GM23248 (cell line): ENCODE results near the gene ACTN1. TPM values are rescaled to one million over a fixed set of nuclear protein-coding genes. Genes with fewer than 3 reads are reported as not detected.
A peak's percentile ranks its signal among the peaks of the same experiment; 100 is the strongest.

Experiments used
- DNase-seq: peaks from one replicate; pipeline ENCODE4 v3.0.0-alpha.2; 2015
- H2AFZ ChIP-seq: fragments of 200-600 bp; sonication (generic); 2 replicates; pipeline ENCODE4 v1.6.1; 2016; ENCODE audit warnings: antibody characterized with exemption
- H3F3A ChIP-seq: fragments of 200-600 bp; sonication (generic); 2 replicates; pipeline ENCODE4 v1.6.1; 2016; ENCODE audit warnings: mild to moderate bottlenecking, antibody characterized with exemption, mixed run types; ENCODE audit not compliant: insufficient read depth
- H3K27ac ChIP-seq: fragments of 200-600 bp; sonication (generic); 2 replicates; pipeline ENCODE4 v1.5.1; 2016; ENCODE audit warnings: mild to moderate bottlenecking
- H3K27me3 ChIP-seq: fragments of 200-600 bp; sonication (generic); replicated peaks from 2 replicates; pipeline ENCODE4 v1.6.1; 2016; ENCODE audit warnings: mild to moderate bottlenecking; ENCODE audit not compliant: insufficient read depth
- H3K36me3 ChIP-seq: fragments of 200-600 bp; sonication (generic); 2 replicates; pipeline ENCODE4 v1.6.1; 2016; ENCODE audit warnings: low read depth, mild to moderate bottlenecking
- H3K4me1 ChIP-seq: fragments of 200-600 bp; sonication (generic); 2 replicates; pipeline ENCODE4 v1.6.1; 2016; ENCODE audit warnings: mild to moderate bottlenecking; ENCODE audit not compliant: insufficient read depth
- H3K4me2 ChIP-seq: fragments of 200-600 bp; sonication (generic); one replicate; pipeline ENCODE4 v1.6.1; 2016; ENCODE audit warnings: mild to moderate bottlenecking; ENCODE audit not compliant: unreplicated experiment
- H3K4me3 ChIP-seq: fragments of 200-600 bp; sonication (generic); 2 replicates; pipeline ENCODE4 v1.5.1; 2016; ENCODE audit warnings: mild to moderate bottlenecking
- H3K79me2 ChIP-seq: fragments of 200-600 bp; sonication (generic); 2 replicates; pipeline ENCODE4 v1.6.1; 2016; ENCODE audit warnings: mild to moderate bottlenecking; ENCODE audit not compliant: insufficient read depth
- H3K9ac ChIP-seq: fragments of 200-600 bp; sonication (generic); 2 replicates; pipeline ENCODE4 v1.6.1; 2016; ENCODE audit warnings: mild to moderate bottlenecking
- H3K9me2 ChIP-seq: fragments of 200-600 bp; sonication (generic); 2 replicates; pipeline ENCODE4 v1.6.1; 2016; ENCODE audit warnings: mixed run types, mild to moderate bottlenecking, moderate library complexity; ENCODE audit not compliant: insufficient read depth
- H3K9me3 ChIP-seq: fragments of 200-600 bp; sonication (generic); one replicate; pipeline ENCODE4 v1.6.1; 2017; ENCODE audit warnings: low read depth
- H4K20me1 ChIP-seq: fragments of 200-600 bp; sonication (generic); 2 replicates; pipeline ENCODE4 v1.6.0; 2016; ENCODE audit not compliant: insufficient read depth
- EZH2 ChIP-seq: fragments of 200-600 bp; sonication (generic); IDR thresholded peaks from 2 replicates; pipeline ENCODE4 v1.6.1; 2018; ENCODE audit warnings: antibody characterized with exemption, mild to moderate bottlenecking; ENCODE audit not compliant: insufficient read depth, poor library complexity, severe bottlenecking
- EZH2phosphoT487 ChIP-seq: fragments of 200-600 bp; sonication (generic); IDR thresholded peaks from 2 replicates; pipeline ENCODE4 v1.6.1; 2018; ENCODE audit warnings: antibody characterized with exemption, moderate library complexity, mild to moderate bottlenecking, low read depth; ENCODE audit not compliant: insufficient read depth
- WGBS, 2 experiments: methylation state at CpG; one replicate each; pipeline ENCODE4 v1.1.6; 2015 to 2017; ENCODE audit warnings: low lambda C conversion rate in 2 of 2, low coverage in 1 of 2; ENCODE audit errors: missing lambda C conversion rate in 2 of 2; 5-methylcytosine and 5-hydroxymethylcytosine counted together
- in situ Hi-C: fragments of 300-500 bp; cut with MboI; formaldehyde crosslinking; loops from 2 replicates; pipeline ENCODE4 v1.15.0; 2020
- polyA plus RNA-seq: library from polyadenylated mRNA; unstranded; fragments of >200 nt; fragmentation: Nextera tagmentation; extraction: Ambion mirVana; gene quantifications from 2 replicates; pipeline ENCODE4 v1.2.1, GENCODE V29; 2016
- small RNA-seq: library from RNA; depleted of rRNA; stranded (forward); fragments of <200 nt; gene quantifications from one replicate; pipeline ENCODE3, GENCODE V24; 2014; ENCODE audit warnings: low read depth, low replicate concordance
- total RNA-seq: library from RNA; depleted of rRNA; stranded (reverse); fragments of >200 nt; shearing (Covaris generic); gene quantifications from 2 replicates; pipeline ENCODE4 v1.2.3, GENCODE V29; 2014; rRNA removed

ACTN1 gene
- total and polyA plus RNA-seq, 2 experiments from 2014 or later: 403 to 597 TPM

GRCh38 chr14:68824517-68825347 is 154.4 kb downstream of the ACTN1 start:
- in situ Hi-C loops: loop anchor here (10.0 kb wide), 2 partner anchors 580 to 880 kb away; no protein-coding TSS in a partner anchor
- Histone ChIP-seq H3K36me3 (no peaks in the 10 kb centered on the region), H2AFZ (peak overlapping the region; percentile 65), H4K20me1 (no peaks in the 10 kb centered on the region), H3K27ac (no peak overlapping the region), H3K9me2 (no peaks in the 10 kb centered on the region), H3K27me3 (no peaks in the 10 kb centered on the region), H3K4me2 (peak overlapping the region; percentile 4), H3K9me3 (no peaks in the 10 kb centered on the region), H3F3A (peaks cover 5% of the 10 kb centered on the region; the same call in 1 of the 2 replicates), H3K4me1 (no peaks in the 10 kb centered on the region), H3K9ac (no peak overlapping the region), H3K4me3 (no peak overlapping the region), H3K79me2 (no peaks in the 10 kb centered on the region)
- no peak for TF ChIP-seq EZH2phosphoT487
- WGBS, 2 experiments: 12% methylated on average over 11 of the region's 11 CpGs
- DNase-seq: peak; percentile 83

- DNase-seq: no peak
- Histone ChIP-seq H2AFZ (peak overlapping the region; percentile 65), H3K4me3 (no peak overlapping the region), H3K27me3 (no peaks in the 10 kb centered on the region), H4K20me1 (no peaks in the 10 kb centered on the region), H3K9me2 (no peaks in the 10 kb centered on the region), H3K4me1 (no peaks in the 10 kb centered on the region), H3F3A (peaks cover 5% of the 10 kb centered on the region; the same call in 1 of the 2 replicates), H3K9ac (no peak overlapping the region), H3K27ac (no peak overlapping the region), H3K36me3 (no peaks in the 10 kb centered on the region), H3K9me3 (no peaks in the 10 kb centered on the region), H3K4me2 (no peak overlapping the region), H3K79me2 (no peaks in the 10 kb centered on the region)
- WGBS, 2 experiments: 89 to 92% methylated on average over 1 of the region's 1 CpG
- in situ Hi-C loops: loop anchor here (10.0 kb wide), 2 partner anchors 579 to 879 kb away; no protein-coding TSS in a partner anchor
- TF ChIP-seq EZH2 (no peak), EZH2phosphoT487 (no peak)
Observed at GRCh38 chr14:68824207-68824516, 154.9 kb downstream of the ACTN1 start.

Small RNA genes lying within 50 kb of the gene (small RNA-seq; reads per million reads assigned to genes)
- gene BANF1P1: not detected
- not detected for gene HMGN1P3
- not detected for gene RPS29P1

Other genes starting within 250 kb of the ACTN1 start
- gene ZFP36L1, start 186.2 kb downstream of the ACTN1 start, total RNA-seq: 88.0 and 92.9 TPM in 2 replicates
- 599 and 620 TPM in 2 replicates for gene ZFP36L1, start 186.2 kb downstream of the ACTN1 start, polyA plus RNA-seq
- 24.5 and 40.2 TPM in 2 replicates for gene DCAF5, start 173.8 kb upstream of the ACTN1 start, total RNA-seq
- 24.4 and 26.4 TPM in 2 replicates for gene DCAF5, start 173.8 kb upstream of the ACTN1 start, polyA plus RNA-seq
- gene EXD2, start 212.2 kb upstream of the ACTN1 start, total RNA-seq: 10.9 and 17.3 TPM in 2 replicates
- gene EXD2, start 212.2 kb upstream of the ACTN1 start, polyA plus RNA-seq: 19.6 and 20.1 TPM in 2 replicates